Left colon (tissue), 2 donors: ENCODE data around the gene SH3TC1. TPM values are rescaled to one million over a fixed set of nuclear protein-coding genes. Genes with fewer than 3 reads are reported as not detected.

Experiments
- ATAC-seq: fragments of 200-7000 bp; cut with Tn5 transposase; one replicate; pipeline ENCODE4 v1.9.1; 2020; ENCODE audit warnings: mild to moderate bottlenecking, moderate library complexity
- DNase-seq, 2 donors: peaks; one replicate each; pipeline ENCODE4 v3.0.0-alpha.2; 2020
- intact Hi-C, 2 donors: fragments of 100-400 bp; cut with DNase I in 1 of 2; cut with micrococcal nuclease in 1 of 2; formaldehyde crosslinking; loops; one replicate each; pipeline versions ENCODE4 v1.11.2 to v1.14.0; 2022; cut with DNase I, micrococcal nuclease
- total RNA-seq, 2 donors: library from RNA; stranded (reverse); fragmentation: NEBNext Ultra II Directional; extraction: Animal tissue kit (Norgen Biotek cat#: 25700); gene quantifications; one replicate each; pipeline ENCODE4 v1.2.1, GENCODE V29; 2021
- donor health status: DM: no; HTN: no; CAD: no.
- donor health status: DM: yes; HTN: yes; CAD: no.

The SH3TC1 gene
- total RNA-seq, 2 donors from 2014 or later = 13.8 to 18.3 TPM

DNA sequence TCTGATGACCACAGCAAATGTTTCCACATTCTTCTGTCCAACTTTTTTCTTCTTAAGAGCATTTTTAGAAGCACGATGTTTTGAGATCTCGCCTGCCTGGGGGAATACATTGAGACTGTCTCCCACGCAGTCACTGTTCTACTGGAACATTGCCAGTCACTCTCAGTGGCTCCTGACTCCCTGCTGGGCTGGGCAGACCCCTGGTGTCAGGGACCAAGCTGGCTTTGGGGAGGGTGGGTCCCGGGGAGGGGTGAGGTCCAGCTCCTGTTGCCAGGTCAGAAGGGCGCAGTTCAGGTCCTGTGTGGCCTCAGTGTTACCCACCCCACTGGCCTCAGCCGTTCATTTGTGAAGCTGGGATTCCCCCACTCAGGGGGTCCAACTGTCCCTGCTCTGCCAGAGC is 21.5 kb upstream of the SH3TC1 start:
- intact Hi-C loops = no loop called here
- DNase-seq = no peak
- no peak for ATAC-seq

DNA sequence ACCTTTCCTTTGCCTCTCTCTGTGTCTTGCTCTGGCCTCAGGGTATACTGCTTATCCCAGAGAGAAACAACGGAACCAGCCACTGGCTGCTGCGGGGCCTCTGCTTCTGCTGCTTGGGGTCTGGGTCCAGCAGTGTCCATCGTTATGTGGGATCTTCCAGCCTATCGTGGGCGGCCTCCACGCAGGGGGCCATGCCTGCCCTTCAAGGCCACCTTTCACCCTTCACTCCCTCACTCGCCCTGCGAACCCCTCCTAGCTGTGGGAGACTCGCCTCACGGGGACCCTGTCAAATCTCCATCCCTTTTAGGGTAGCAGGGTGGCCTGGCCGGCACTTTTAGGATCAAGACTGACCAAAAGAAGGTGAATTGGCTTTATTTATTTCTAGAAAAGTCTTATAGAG is 21.1 kb upstream of the SH3TC1 start:
- no peak for DNase-seq
- intact Hi-C loops = no loop called here
- ATAC-seq = no peak

DNA sequence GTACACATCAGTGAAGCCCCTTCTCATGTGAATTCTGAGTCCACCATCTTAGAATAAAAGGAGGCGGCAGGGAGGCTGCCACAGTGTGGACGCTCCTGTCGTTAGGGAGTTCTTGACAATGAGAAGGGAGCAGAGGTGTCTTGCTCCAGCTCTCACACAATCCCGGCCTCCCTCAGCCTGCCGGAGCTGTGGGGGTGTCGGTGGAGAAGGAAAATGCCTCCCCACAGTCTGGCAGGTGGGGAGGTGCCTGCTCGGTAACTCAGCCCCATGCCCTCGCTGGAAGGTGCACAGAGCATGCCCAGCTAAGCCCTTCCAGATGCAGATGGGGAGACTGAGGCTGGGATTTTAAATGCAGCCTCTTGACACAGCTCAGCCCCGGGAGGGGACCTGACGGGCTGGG is 20.0 kb upstream of the SH3TC1 start:
- ATAC-seq = no peak
- DNase-seq = no peak
- intact Hi-C loops = no loop called here

DNA sequence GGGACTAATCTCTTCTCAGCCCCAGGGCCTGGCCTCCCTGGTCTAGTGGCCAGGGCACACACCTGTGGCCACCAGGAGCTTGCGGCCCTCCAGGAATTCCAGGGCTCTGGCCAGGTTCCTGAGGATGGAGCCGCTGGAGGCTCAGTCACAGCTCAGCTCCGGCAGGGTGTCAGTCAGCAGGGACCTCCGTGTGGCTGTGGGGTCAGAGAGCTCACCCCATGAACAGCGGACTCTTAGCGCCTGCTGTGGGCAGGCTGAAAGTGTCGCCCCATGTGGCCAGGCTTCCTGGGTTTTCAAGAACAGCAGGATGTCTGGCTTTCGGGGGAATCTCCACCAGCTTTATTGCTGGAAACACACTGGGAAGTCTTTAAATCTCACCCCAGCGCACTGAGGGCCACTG is 19.3 kb upstream of the SH3TC1 start:
- intact Hi-C loops = no loop called here
- no peak for ATAC-seq
- no peak for DNase-seq

DNA sequence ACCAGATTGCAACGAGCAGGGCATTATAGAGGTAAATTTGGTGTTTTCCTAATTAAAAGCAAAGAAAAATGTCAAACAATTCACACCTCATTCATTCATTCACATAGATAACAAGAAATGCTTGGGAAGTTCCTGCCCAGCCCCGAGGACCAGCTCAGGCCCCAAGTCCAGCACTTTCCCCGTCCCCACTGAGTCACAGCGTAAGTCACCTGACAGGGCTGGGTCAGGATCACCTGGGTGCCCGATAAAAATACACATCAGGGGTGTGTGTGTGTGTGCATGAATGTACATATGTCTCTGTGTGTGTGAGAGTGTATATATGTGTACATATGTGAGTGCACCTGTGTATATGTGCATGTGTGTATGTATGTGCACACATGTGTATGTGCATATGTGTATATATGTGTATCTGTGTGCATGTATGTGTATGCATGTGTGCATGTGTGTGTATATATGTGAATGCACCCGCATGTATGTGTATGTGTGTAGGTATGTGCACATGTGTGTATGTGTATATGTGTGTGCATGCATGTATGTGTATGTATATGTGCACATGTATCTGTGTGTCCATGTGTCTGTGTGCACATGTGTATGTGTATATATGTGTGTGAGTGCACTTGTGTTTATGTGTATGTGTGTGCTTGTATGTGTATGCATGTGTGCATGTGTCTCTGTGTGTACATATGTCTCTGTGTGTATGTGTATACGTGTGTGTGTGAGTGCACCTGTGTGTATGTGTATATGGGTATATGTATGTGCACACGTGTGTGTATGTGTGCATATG is 18.6 kb upstream of the SH3TC1 start:
- intact Hi-C loops = no loop called here
- DNase-seq (no peak), ATAC-seq (no peak)

GRCh38 chr4:8181119-8181518 is 18.0 kb upstream of the SH3TC1 start:
- intact Hi-C loops = no loop called here
- DNase-seq = no peak

DNA sequence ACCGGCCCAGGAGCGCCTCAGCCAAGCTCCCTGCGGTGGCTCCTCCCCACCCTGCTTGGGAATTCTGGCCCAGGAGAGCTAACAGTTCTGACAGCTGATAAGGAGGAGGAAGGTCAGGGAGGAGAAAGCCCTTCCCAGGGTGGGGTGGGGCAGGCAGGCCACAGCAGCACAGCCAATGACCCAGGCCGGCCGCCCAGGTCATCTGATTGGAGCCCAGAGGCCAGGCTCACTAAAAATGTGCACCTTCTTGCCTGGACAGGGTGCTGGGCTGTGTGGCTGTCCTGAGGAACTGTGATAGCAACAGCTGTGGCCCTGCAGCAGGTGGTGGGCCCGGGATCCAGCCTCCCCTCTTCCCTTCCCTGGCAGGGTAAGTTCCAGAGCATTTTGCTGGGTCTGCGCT is 17.2 kb upstream of the SH3TC1 start:
- peak; percentile 78 for ATAC-seq
- intact Hi-C loops = no loop called here
- DNase-seq = peak; percentile 72 to 81

More at GRCh38 chr4:8181119-8181518, 18.0 kb upstream of the SH3TC1 start:
- no peak for ATAC-seq

- no peak for DNase-seq
- ATAC-seq = peak; percentile 3
These were observed 16.8 kb upstream of the SH3TC1 start for GRCh38 chr4:8182294-8182693.

DNA sequence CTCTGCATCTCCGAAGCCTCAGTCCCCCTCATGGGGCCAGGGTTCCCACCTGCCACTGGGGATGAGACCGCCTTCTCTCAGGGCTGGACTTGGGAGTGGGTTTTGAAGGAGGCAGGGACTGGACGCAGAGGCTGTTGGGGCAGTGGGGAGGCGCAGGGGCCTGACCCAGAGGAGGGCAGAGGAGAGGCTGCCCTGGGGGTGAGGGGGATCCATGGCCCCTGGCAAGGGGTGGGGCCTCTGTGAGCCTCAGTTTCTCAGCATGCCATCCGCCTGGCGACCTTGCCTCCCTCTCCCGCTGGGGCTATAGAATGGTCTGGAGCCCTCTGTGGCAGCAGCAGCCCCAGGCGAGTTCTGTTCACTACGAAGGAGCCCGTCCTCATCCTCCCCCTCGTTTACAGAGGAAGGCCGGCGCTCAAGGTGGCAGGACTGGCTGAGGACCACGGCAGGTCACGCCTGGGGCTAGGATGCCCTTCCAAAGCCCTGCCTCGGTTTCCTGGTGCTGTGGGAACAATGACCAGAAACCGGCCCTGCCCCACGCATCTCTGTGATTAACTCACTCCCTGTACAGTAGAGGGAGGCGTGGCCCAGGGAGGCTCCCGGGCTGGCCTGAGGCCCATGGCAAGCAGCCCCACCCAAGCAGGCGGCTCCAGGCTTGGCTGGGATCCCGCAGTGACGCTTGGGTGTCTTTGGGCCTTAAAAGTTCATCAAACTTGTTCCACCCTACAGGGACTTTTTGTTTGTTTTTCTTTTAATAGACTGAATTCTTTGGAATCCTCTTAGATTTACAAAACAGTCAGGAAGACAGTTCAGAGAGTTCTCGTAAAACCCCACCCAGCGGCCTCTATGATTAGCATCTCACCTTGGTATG is 16.0 kb upstream of the SH3TC1 start:
- intact Hi-C loops = no loop called here
- DNase-seq (peak; percentile 92 to 93), ATAC-seq (peak; percentile 90)

More at GRCh38 chr4:8182294-8182693, 16.8 kb upstream of the SH3TC1 start:
- intact Hi-C loops = no loop called here

DNA sequence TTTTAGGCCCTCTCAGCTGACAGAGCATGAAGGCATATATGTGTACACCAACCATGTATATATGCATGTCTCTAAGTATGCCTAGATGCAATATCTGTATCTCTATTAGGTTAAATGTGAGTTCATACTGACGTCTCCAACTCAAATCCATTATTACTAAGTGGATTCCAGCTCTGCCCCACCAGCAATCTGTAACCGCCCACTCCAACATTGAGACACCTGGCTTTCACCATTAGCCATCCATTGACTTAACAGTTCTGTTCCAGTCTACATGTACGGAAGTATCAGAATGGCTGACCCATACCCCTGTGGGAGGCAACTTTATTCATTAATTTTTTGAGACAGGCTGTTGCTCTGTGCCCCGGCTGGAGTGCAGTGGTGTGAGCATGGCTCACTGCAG is 15.0 kb upstream of the SH3TC1 start:
- intact Hi-C loops = no loop called here
- no peak for DNase-seq
- no peak for ATAC-seq

DNA sequence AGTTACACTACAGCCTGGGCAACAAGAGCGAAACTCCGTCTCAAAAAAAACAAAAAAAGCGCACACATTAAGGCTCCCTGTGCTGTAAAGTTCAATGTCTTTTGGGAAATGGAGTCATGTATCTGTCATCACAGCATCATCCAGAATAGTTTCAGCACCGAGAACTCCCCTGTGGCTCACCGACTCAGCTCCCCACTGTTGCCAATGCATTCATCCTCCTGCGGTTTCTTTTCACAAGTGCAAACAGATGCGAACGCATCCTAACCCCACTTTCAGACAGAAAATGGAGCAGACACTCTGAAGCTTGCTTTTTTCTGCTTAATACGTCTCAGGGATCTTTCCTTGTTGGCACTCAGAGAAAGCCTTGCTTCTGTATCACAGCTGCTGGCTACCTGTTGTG is 13.8 kb upstream of the SH3TC1 start:
- ATAC-seq (no peak), DNase-seq (no peak)
- intact Hi-C loops = no loop called here

DNA sequence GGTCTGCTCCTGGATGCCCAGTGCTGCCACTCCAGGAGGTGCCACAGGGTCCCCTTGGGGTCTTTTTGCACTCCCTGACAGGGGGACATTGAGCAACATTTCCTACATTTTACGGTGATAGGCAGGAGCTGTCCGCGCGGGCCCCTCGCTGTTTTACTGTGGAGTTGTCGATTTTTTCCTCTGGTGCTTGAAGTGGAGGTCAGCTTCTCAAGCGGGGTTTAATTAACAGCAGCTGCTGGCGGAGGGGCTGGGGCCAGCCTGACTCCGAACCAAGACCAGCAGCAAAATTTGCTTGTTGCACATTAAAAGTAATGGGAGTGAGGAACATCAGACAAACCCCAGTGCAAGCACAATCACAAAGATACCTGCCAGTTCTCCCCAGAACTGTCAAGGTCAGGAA is 13.2 kb upstream of the SH3TC1 start:
- intact Hi-C loops = no loop called here
- no peak for ATAC-seq

DNA sequence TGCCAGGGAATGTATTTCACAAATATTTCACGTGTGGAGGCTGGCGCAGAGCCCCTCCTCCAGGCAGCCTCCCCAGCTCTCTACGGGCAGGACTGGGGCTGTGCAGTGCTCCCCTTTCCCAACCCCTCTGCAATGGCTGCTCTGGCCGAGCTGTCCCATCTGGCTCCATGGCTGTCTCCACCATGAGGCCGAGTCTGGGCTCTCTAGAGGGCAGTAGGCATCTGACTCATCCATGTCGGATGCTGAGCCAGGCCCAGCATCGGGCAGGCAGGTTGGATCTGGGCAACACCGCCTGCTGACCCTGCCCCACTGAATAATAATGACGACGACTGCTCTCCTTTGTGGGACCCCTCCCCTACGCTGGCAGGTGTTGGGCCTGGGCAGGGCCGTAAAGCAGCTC is 11.0 kb upstream of the SH3TC1 start:
- intact Hi-C loops = no loop called here
- DNase-seq (no peak), ATAC-seq (peak; percentile 16)

More for the DNA sequence above, 13.2 kb upstream of the SH3TC1 start:
- DNase-seq = no peak

DNA sequence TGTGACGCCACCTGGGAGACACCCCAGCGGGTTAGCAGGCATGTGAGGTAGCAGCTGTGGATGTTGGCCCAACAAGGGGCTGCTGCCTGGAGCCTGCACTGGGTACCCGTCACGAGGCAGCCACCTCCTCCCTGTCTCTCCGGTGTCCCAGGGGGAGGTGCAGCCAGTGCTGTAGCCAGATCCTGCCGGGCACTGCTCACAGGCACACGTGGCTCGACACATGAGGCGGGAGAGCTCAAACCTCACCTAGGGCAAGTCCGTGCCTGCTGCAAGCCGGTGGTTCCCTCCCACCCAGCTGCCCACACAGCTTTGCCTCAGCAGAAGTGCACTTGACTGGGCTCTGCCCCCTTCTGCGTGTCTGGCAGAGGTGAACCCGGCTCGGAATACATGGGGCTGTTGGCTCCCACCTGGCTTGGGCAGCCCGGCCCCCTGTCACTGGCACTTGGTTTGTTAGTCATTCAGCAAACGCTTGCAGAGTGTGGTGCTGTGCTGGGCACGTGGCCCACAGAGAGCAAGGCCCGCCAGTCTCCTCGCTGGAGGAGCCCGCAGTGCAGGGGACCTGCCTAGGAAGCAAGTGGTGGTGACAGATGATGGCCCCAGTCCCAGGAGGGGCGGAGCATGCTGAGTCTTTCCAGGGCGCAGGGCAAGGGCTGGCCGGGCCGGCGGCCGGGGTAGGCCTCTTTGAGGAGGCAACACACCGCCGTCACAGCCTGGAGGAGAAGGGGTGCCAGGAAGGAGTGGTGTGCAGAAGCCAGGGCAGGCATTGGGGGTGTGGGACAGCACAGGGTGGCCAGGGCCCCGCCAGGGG is 10.1 kb upstream of the SH3TC1 start:
- ATAC-seq (peak; percentile 58), DNase-seq (peak in 1 of 2 donors; percentile 47)
- intact Hi-C loops = no loop called here

- intact Hi-C loops = no loop called here
- ATAC-seq (no peak), DNase-seq (no peak)
These were observed 9.3 kb upstream of the SH3TC1 start for GRCh38 chr4:8189551-8190466.

DNA sequence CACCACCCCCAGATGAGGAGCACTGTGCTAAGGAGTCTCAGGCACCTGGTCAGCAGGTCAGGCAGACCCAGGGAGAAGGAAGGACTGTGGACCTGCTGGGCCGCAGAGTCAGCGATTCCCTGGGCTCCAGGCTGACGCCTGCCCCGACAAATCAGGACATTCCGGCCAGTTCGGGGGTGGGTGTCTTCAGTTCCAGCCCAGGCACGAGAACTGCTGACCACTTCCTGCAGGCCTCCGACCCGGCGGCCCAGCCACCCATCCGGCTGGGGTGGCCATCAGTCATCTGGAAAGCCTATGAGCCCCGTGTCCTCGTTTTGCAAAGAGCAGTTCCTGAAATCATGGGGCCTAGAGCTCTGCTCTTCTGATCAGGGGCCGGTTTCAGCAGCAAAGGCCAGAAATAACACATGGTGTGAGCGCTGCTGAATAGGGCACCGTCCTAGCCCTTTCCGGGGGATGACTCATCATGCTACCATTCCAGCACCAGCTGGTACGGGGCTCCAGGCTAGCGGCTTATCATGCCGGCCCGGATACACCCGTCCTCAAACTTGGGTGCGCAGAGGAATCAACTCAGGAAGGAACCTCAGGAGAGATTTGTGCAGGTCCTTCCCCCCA is 7.8 kb upstream of the SH3TC1 start:
- DNase-seq (peak in 1 of 2 donors; percentile 64), ATAC-seq (no peak)
- intact Hi-C loops = no loop called here

- intact Hi-C loops = no loop called here
- ATAC-seq (peak; percentile 76), DNase-seq (peak; percentile 73 to 81)
These were observed 6.0 kb upstream of the SH3TC1 start for GRCh38 chr4:8192748-8193738.
